ENCODE data around the gene ELAPOR2.
"Not testable (repeated sequence)": the region's sequence is repeated elsewhere in the genome, so short reads cannot be mapped to it uniquely, and the experiment has no call there.

The ELAPOR2 gene

DNA sequence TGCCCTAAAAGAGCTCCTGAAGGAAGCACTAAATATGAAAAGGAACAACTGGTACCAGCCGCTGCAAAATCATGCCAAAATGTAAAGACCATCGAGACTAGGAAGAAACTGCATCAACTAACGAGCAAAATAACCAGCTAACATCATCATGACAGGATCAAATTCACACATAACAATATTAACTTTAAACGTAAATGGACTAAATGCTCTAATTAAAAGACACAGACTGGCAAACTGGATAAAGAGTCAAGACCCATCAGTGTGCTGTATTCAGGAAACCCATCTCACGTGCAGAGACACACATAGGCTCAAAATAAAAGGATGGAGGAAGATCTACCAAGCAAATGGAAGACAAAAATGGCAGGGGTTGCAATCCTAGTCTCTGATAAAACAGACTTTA lies 17.9 kb downstream of the ELAPOR2 start:
- not testable (repeated sequence) for DNase-seq (ENCODE audit: low spot score)

GRCh38 chr7:87039691-87040299 lies 19.7 kb downstream of the ELAPOR2 start:
- DNase-seq (ENCODE audit: low spot score), result not testable (repeated sequence)

- DNase-seq (ENCODE audit: low spot score), result no peak
Measured at GRCh38 chr7:87038993-87039690, 20.3 kb downstream of the ELAPOR2 start.

DNA sequence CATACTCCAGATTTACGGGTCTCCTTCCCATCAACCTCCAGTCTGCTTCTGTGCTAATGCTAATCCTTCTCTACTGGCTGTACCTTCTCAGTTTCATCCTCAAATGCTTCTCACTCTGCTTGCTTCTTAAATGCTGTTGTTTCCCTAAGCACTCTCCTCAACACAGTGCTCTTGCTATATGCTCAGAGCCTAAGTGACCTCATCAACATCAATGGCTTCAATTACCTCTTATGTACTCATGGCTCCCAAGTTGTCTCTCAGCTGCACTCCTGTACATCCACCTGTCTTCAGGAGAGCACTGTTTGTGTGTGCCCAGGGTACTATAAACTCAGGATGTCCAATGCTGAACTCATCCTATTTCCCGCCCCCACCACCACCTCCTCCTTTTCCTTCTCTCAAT lies 22.5 kb downstream of the ELAPOR2 start:
- no peak for DNase-seq (ENCODE audit: low spot score)

DNA sequence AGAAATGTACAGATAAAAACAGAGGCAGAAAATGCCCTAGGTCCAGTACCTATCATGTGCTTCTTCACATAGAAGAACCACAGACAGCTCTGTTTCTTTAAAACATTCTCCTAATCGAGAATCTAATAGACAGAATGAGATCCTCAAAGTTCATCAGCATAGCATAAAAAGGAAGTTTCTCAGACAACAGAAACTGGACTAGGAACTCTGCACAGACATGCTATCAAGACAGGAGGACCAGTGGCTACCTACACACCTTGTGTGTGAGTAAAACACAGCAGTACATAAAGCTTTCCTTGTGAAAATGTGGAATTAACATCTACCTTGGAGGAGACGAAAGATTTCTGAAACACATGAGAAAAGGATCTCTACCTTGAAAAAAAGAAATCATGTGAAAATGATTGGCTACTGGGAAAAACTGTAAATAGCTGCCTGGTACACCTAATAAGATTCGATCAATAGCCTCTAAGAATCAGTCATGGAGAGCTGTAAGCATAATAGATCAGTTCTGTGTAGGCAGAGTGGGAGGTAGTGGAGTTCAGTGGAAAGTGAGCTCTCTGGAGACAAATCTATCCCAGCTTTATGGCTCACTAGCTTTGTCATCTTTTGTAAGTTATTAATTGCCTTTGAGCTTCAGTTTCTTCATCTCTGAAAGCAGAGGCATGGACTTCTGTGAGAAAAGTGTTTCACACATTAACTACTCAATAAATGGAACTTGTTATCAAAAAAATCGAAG lies 26.7 kb downstream of the ELAPOR2 start:
- no peak for DNase-seq (ENCODE audit: low spot score)

DNA sequence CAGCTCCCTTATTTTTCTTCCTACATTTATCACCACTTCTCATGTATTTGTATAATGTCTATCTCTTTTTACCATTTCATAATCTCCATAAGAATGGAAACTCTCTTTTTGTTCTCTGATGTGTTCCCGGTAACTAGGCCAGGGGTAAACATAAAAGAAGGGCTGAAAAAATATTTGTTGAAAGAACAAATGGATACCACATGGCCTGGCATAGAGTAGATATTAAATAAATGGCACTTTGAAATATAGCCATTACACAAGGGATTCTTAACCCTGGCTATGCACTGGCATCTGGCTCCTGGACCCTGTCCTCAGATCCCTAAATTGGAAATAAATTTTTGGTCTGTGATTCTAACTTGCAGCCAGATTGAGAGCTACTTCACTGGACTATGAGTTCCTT lies 30.4 kb downstream of the ELAPOR2 start:
- DNase-seq (ENCODE audit: low spot score), result no peak

DNA sequence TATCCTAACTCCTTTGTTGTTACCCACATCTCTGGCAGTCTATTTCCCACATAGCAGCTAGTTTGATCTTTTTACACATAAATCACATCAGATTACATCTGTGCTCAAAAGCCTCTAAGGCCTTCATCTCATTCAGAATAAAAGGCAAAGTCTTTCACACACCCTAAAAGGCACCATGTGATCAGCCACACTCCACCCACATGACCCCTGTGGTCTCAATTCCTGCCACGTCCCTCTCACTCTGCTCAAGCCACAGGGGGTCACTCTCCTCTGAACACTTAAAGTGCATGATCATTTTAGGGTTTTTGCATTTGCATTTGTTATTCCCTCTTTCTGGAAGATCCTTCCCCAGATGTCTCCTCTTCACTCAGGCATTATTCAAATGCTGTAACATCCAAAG lies 30.8 kb downstream of the ELAPOR2 start:
- no peak for DNase-seq (ENCODE audit: low spot score)

GRCh38 chr7:87027900-87028299 lies 31.6 kb downstream of the ELAPOR2 start:
- DNase-seq (ENCODE audit: low spot score), result no peak

- no peak for DNase-seq (ENCODE audit: low spot score)
Measured at GRCh38 chr7:87021285-87021684, 38.2 kb downstream of the ELAPOR2 start.

GRCh38 chr7:87016606-87017005 lies 42.8 kb downstream of the ELAPOR2 start:
- DNase-seq (ENCODE audit: low spot score), result no peak

DNA sequence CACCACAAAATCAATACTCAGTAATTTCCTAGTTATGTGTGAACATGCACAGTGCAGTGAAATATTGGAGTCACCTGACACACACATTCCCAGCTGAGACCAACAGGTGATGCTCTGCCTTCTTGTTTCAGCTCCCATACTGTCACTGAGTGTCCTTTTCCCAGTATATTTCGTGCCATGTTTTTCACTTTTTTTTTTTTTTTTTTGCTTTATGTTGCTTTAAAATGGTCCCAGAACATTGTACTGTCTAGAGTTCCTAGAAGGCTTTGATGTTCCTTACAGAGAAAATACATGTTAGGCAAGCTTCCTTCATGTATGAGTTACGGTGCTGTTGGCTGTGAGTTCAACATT lies 45.6 kb downstream of the ELAPOR2 start:
- DNase-seq (ENCODE audit: low spot score), result no peak

- no peak for DNase-seq (ENCODE audit: low spot score)
Measured at GRCh38 chr7:87013136-87013839, 46.2 kb downstream of the ELAPOR2 start.
